Spleen (tissue), 11 donors: ENCODE results near the gene ADORA2A. TPM values are rescaled to one million over a fixed set of nuclear protein-coding genes. Genes with fewer than 3 reads are reported as not detected.

Source experiments
- DNase-seq: peaks from one replicate; pipeline ENCODE4 v3.0.0-alpha.2; 2020
- H3K27ac ChIP-seq, 8 donors: fragments of 200-600 bp; sonication (generic) in 7 of 8; 1 replicate in 4 of 8; 2 replicates in 4 of 8; pipeline versions ENCODE4 v1.5.0 to v1.8.0; 2016 to 2021; ENCODE audit warnings: inconsistent platforms in 4 of 8, mild to moderate bottlenecking in 4 of 8, moderate library complexity in 1 of 8
- H3K27me3 ChIP-seq, 7 donors: fragments of 200-600 bp; sonication (generic) in 6 of 7; replicated peaks in 1 of 7; 1 replicate in 4 of 7; 2 replicates in 3 of 7; pipeline versions ENCODE4 v1.5.0 to v1.8.0; 2016 to 2021; ENCODE audit warnings: inconsistent platforms in 3 of 7, mild to moderate bottlenecking in 1 of 7
- H3K36me3 ChIP-seq, 6 donors: fragments of 200-600 bp; sonication (generic) in 5 of 6; 1 replicate in 4 of 6; 2 replicates in 2 of 6; pipeline versions ENCODE4 v1.5.0 to v1.8.0; 2016 to 2021; ENCODE audit warnings: inconsistent platforms in 2 of 6
- H3K4me1 ChIP-seq, 6 donors: fragments of 200-600 bp; sonication (generic) in 5 of 6; 1 replicate in 3 of 6; 2 replicates in 3 of 6; pipeline versions ENCODE4 v1.5.0 to v1.8.0; 2016 to 2021; ENCODE audit warnings: inconsistent platforms in 3 of 6
- H3K4me3 ChIP-seq, 8 donors: fragments of 200-600 bp; sonication (generic) in 7 of 8; 1 replicate in 4 of 8; 2 replicates in 4 of 8; pipeline versions ENCODE4 v1.5.0 to v1.8.0; 2016 to 2021; ENCODE audit warnings: inconsistent platforms in 4 of 8, mild to moderate bottlenecking in 4 of 8, moderate library complexity in 2 of 8
- H3K9me3 ChIP-seq, 8 donors: fragments of 200-600 bp; sonication (generic) in 7 of 8; 1 replicate in 4 of 8; 2 replicates in 4 of 8; pipeline versions ENCODE4 v1.5.0 to v1.8.0; 2016 to 2021; ENCODE audit warnings: inconsistent platforms in 4 of 8
- POLR2A ChIP-seq, 3 donors: fragments of 450-650 bp; IDR thresholded peaks; one replicate each; pipeline ENCODE4 v1.5.1; 2017; ENCODE audit warnings: antibody characterized with exemption in 3 of 3, mild to moderate bottlenecking in 1 of 3
- POLR2AphosphoS5 ChIP-seq, 3 donors: sonication (generic); formaldehyde crosslinking; IDR thresholded peaks; one replicate each; pipeline ENCODE4 v1.5.1; 2017; ENCODE audit warnings: antibody characterized with exemption in 3 of 3
- WGBS, 5 donors: extraction: QIAGEN DNeasy Blood & Tissue Kit in 3 of 5; methylation state at CpG; one replicate each; pipeline versions ENCODE4 v1.1.5 to v1.1.7; 2013 to 2018; 5-methylcytosine and 5-hydroxymethylcytosine counted together
- intact Hi-C: fragments of 100-400 bp; cut with DNase I; formaldehyde crosslinking; loops from one replicate; pipeline ENCODE4 v1.15.0; 2023; ENCODE audit warnings: low total_unique reads
- polyA plus RNA-seq, 3 donors: library from polyadenylated mRNA; stranded (reverse); fragments of 200-250 nt; gene quantifications; one replicate each; pipeline ENCODE4 v1.2.1, GENCODE V29; 2013
- total RNA-seq, 7 donors: library from RNA; depleted of rRNA in 3 of 7; stranded (reverse); fragments of >200 nt in 3 of 7; fragmentation: NEBNext Ultra II Directional in 4 of 7; extraction: Animal tissue kit (Norgen Biotek cat#: 25700) in 4 of 7; gene quantifications; one replicate each; pipeline versions ENCODE4 v1.1.0 to v1.2.1, GENCODE V29; 2016 to 2021
- TF ChIP-seq, protein P1 (sequence below), 11 experiments: fragments of 200-600 bp in 7 of 11; fragments of 450-650 bp in 4 of 11; sonication (generic) in 4 of 11; IDR thresholded peaks in 8 of 11; conservative IDR thresholded peaks in 3 of 11; 1 replicate in 7 of 11; 2 replicates in 4 of 11; pipeline versions ENCODE4 v1.4.0 to v1.8.0; 2016 to 2021; ENCODE audit warnings: antibody characterized with exemption in 11 of 11, inconsistent platforms in 4 of 11, mild to moderate bottlenecking in 1 of 11
- donor health status: healthy with polysubstance abuse.
- donor health status: DM: no; HTN: no; CAD: no; lungs with moderate emphysema.
- donor health status: DM: no; HTN: no; CAD: no.
- donor health status: Bipolar disorder and iron deficiency.
- donor health status: healthy.
- donor health status: DM: no; HTN: no; CAD: no.
- donor health status: DM: yes; HTN: yes; CAD: no.

ADORA2A gene
- total and polyA plus RNA-seq, 10 donors: 8.3 to 31.1 (median 20.2) TPM

DNA sequence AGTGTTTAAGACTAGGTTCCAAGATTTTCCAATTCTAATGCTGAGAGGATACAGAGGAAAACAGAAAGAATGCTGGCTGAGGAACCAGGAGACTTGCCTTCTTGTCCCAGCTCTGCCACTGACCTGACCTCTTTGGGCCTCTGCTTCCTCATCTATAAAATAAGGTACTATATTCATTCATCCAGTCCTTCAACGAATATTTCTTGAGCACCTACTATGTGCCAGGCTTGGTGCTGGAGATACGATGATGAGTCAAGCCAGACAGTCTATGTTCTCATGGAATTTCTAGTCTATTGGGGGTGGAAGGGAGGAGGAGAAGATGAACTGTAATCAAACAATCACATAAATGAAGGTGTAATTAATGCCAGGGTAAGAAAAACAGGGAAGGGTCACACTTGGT is 39.9 kb downstream of the ADORA2A start:
- Histone ChIP-seq H3K27ac (peak overlapping the region in 7 of 8 donors; percentile 37 to 68 (median 62)), H3K27me3 (no peaks in the 10 kb centered on the region), H3K9me3 (no peaks in the 10 kb centered on the region), H3K4me1 (peaks cover 0 to 53% (median 19%) of the 10 kb centered on the region in 6 donors), H3K4me3 (no peak overlapping the region), H3K36me3 (no peaks in the 10 kb centered on the region)
- no peak for TF ChIP-seq POLR2A (IDR thresholded peaks at IDR 0.05)
- TF ChIP-seq, protein P1, sequence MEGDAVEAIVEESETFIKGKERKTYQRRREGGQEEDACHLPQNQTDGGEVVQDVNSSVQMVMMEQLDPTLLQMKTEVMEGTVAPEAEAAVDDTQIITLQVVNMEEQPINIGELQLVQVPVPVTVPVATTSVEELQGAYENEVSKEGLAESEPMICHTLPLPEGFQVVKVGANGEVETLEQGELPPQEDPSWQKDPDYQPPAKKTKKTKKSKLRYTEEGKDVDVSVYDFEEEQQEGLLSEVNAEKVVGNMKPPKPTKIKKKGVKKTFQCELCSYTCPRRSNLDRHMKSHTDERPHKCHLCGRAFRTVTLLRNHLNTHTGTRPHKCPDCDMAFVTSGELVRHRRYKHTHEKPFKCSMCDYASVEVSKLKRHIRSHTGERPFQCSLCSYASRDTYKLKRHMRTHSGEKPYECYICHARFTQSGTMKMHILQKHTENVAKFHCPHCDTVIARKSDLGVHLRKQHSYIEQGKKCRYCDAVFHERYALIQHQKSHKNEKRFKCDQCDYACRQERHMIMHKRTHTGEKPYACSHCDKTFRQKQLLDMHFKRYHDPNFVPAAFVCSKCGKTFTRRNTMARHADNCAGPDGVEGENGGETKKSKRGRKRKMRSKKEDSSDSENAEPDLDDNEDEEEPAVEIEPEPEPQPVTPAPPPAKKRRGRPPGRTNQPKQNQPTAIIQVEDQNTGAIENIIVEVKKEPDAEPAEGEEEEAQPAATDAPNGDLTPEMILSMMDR (IDR thresholded peaks at IDR 0.05 in 8 of 11, conservative IDR thresholded peaks at IDR 0.05 in 3 of 11): no peak
- TF ChIP-seq POLR2AphosphoS5 (IDR thresholded peaks at IDR 0.05): no peak
- intact Hi-C loops: no loop called here
- DNase-seq: no peak
- 57 to 65% (median 62%) methylated on average over 2 of the region's 2 CpGs for WGBS, 5 donors

DNA sequence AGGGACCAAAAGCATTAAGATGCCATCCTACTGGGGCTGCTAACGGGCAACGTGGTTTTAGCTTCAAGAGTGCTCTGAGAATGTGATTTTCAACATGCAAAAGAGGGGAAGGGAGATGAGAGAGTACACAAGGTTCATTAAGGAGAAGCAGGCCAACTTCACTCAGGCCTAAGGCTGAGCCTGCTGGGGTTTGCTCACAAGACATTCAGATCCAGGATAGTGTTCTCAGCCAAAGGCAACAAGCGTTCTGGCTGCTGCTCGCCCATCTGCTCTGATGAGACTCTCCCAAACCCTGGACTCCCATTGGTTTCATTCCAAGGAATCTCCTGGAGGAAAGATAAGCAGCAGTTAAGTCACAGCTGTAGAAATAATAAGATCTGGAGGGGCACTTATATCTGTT is 44.2 kb downstream of the ADORA2A start:
- WGBS, 5 donors: 78 to 89% (median 80%) methylated on average over 4 of the region's 4 CpGs

DNA sequence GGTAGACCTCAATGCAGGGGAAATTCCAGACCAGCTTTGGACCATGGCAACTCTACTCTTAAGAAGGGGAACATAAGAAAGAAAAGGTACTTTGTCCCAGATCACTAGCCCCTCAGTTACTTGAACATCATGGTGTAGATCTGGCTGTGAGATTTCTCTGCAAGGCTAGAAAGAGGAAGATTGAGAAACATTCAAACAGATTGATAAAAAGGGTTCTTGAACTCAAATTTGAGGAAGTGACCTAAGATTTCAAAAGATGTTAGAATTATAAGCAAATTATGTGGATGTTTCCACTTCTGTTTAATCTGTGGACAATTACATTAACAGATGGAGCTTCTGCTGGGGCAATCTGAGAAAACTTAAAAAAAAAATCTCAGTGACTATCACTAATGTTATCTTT is 45.9 kb downstream of the ADORA2A start:
- DNase-seq: no peak
- peaks cover 0 to 38% (median 16%) of the 10 kb centered on the region in 6 donors for H3K4me1 ChIP-seq
- intact Hi-C loops: no loop called here
- H3K4me3 ChIP-seq: no peak overlapping the region
- no peaks in the 10 kb centered on the region for H3K27me3 ChIP-seq
- TF ChIP-seq POLR2A (IDR thresholded peaks at IDR 0.05): no peak
- TF ChIP-seq, protein P1 (IDR thresholded peaks at IDR 0.05 in 8 of 11, conservative IDR thresholded peaks at IDR 0.05 in 3 of 11): no peak
- no peak for TF ChIP-seq POLR2AphosphoS5 (IDR thresholded peaks at IDR 0.05)
- H3K27ac ChIP-seq: peak overlapping the region in 7 of 8 donors; percentile 27 to 71 (median 56)
- no peaks in the 10 kb centered on the region for H3K36me3 ChIP-seq
- H3K9me3 ChIP-seq: peaks cover 0 to 3% (median 0%) of the 10 kb centered on the region in 8 donors

More for the DNA sequence above, 44.2 kb downstream of the ADORA2A start:
- Histone ChIP-seq H3K27ac (peak overlapping the region in 2 of 8 donors; percentile 22 to 33), H3K4me1 (peaks cover 0 to 54% (median 28%) of the 10 kb centered on the region in 6 donors), H3K27me3 (no peaks in the 10 kb centered on the region), H3K36me3 (no peaks in the 10 kb centered on the region), H3K4me3 (no peak overlapping the region), H3K9me3 (peaks cover 0 to 3% (median 0%) of the 10 kb centered on the region in 8 donors)
- intact Hi-C loops: no loop called here
- no peak for DNase-seq
- no peak for TF ChIP-seq POLR2A (IDR thresholded peaks at IDR 0.05)
- no peak for TF ChIP-seq POLR2AphosphoS5 (IDR thresholded peaks at IDR 0.05)
- TF ChIP-seq, protein P1 (IDR thresholded peaks at IDR 0.05 in 8 of 11, conservative IDR thresholded peaks at IDR 0.05 in 3 of 11): no peak

DNA sequence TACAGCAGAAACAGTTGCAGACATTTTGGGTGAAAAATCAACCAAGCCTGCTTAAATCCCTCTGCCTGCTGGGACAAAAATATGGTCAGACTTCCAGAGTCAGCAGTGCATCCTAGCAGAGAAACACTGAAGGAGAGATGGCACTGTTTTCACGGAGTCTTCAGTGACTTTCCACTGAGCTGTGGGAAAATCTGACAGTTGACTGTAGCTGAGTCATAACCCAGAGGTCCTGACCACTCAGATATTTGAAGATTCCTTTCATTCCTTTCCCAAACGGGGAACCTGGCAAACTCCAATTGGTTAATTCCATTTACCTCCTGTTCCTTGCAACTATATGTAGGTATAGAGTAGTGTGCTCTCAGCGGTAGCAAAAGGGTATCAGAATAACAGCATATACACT is 46.8 kb downstream of the ADORA2A start:
- peak overlapping the region in 7 of 8 donors; percentile 27 to 71 (median 56) for H3K27ac ChIP-seq
- TF ChIP-seq POLR2A (IDR thresholded peaks at IDR 0.05) (no peak), POLR2AphosphoS5 (IDR thresholded peaks at IDR 0.05) (no peak)
- TF ChIP-seq, protein P1 (IDR thresholded peaks at IDR 0.05 in 8 of 11, conservative IDR thresholded peaks at IDR 0.05 in 3 of 11): no peak
- WGBS, 5 donors: 59 to 77% (median 61%) methylated on average over 3 of the region's 3 CpGs
- H3K27me3 ChIP-seq: no peaks in the 10 kb centered on the region
- no peak overlapping the region for H3K4me3 ChIP-seq
- intact Hi-C loops: no loop called here
- peaks cover 0 to 38% (median 16%) of the 10 kb centered on the region in 6 donors for H3K4me1 ChIP-seq
- DNase-seq: no peak
- H3K9me3 ChIP-seq: peaks cover 0 to 3% (median 0%) of the 10 kb centered on the region in 8 donors
- no peaks in the 10 kb centered on the region for H3K36me3 ChIP-seq
